Fibroblast of lung (primary cell): Measurements from ENCODE around the gene IL11RA. TPM values are rescaled to one million over a fixed set of nuclear protein-coding genes. Genes with fewer than 3 reads are reported as not detected.

Experiments
- DNase-seq, 2 donors: peaks; one replicate each; pipeline versions ENCODE4 v3.0.0 to v3.0.0-alpha.2; 2010; ENCODE audit warnings: low read depth in 2 of 2
- H2AFZ ChIP-seq: 2 replicates; pipeline ENCODE4 v1.5.1; 2012; ENCODE audit warnings: low read length, control low read depth, inconsistent platforms
- H3K27ac ChIP-seq: 2 replicates; pipeline ENCODE4 v1.5.1; 2011; ENCODE audit warnings: low read length, control low read depth; ENCODE audit not compliant: insufficient read depth
- H3K27me3 ChIP-seq: 2 replicates; pipeline ENCODE4 v1.5.1; 2011; ENCODE audit warnings: mild to moderate bottlenecking, low read length; ENCODE audit not compliant: control insufficient read depth, insufficient read depth
- H3K36me3 ChIP-seq: 2 replicates; pipeline ENCODE4 v1.5.1; 2011; ENCODE audit warnings: low read length; ENCODE audit not compliant: control insufficient read depth, insufficient read depth
- H3K4me1 ChIP-seq: 2 replicates; pipeline ENCODE4 v1.5.1; 2011; ENCODE audit warnings: low read length; ENCODE audit not compliant: control insufficient read depth, insufficient read depth; ENCODE audit errors: extremely low read depth
- H3K4me2 ChIP-seq: 2 replicates; pipeline ENCODE4 v1.5.1; 2011; ENCODE audit warnings: low read length, control low read depth; ENCODE audit not compliant: insufficient read depth; ENCODE audit errors: extremely low read depth
- H3K4me3 ChIP-seq, 4 experiments: fragments of 200-600 bp in 1 of 4; sonication (generic) in 1 of 4; replicated peaks in 1 of 4; 2 replicates each; pipeline ENCODE4 v1.5.1; 2011 to 2016; ENCODE audit warnings: low read length in 4 of 4, low read depth in 3 of 4, mild to moderate bottlenecking in 3 of 4, control low read depth in 2 of 4, inconsistent platforms in 1 of 4, mixed read lengths in 1 of 4; ENCODE audit not compliant: insufficient read depth in 1 of 4; ENCODE audit errors: control extremely low read depth in 1 of 4
- H3K79me2 ChIP-seq: 2 replicates; pipeline ENCODE4 v1.5.1; 2012; ENCODE audit warnings: mild to moderate bottlenecking, low read length, inconsistent platforms; ENCODE audit not compliant: control insufficient read depth, insufficient read depth
- H3K9ac ChIP-seq: 2 replicates; pipeline ENCODE4 v1.5.1; 2011; ENCODE audit warnings: mild to moderate bottlenecking, low read length, control low read depth; ENCODE audit not compliant: insufficient read depth
- H3K9me3 ChIP-seq: 2 replicates; pipeline ENCODE4 v1.5.1; 2012; ENCODE audit warnings: low read depth, low read length; ENCODE audit not compliant: control insufficient read depth, insufficient read depth
- H4K20me1 ChIP-seq: 2 replicates; pipeline ENCODE4 v1.5.1; 2011; ENCODE audit warnings: low read length; ENCODE audit not compliant: control insufficient read depth, insufficient read depth; ENCODE audit errors: extremely low read depth
- CTCF ChIP-seq, 2 donors: IDR thresholded peaks in 1 of 2; conservative IDR thresholded peaks in 1 of 2; 1 replicate in 1 of 2; 2 replicates in 1 of 2; pipeline ENCODE4 v1.5.1; 2011 to 2012; ENCODE audit warnings: low read length in 2 of 2, control low read depth in 1 of 2, inconsistent platforms in 1 of 2, low read depth in 1 of 2, mild to moderate bottlenecking in 1 of 2
- EZH2 ChIP-seq: IDR thresholded peaks from 2 replicates; pipeline ENCODE4 v1.5.1; 2012; ENCODE audit warnings: low read length, control low read depth, mild to moderate bottlenecking; ENCODE audit errors: missing control alignments
- polyA plus RNA-seq, 2 donors: library from polyadenylated mRNA; depleted of rRNA in 1 of 2; stranded (reverse) in 1 of 2; unstranded in 1 of 2; fragments of >200 nt; gene quantifications; 2 replicates each; pipeline ENCODE4 v1.2.1, GENCODE V29; 2011 to 2012; ENCODE audit warnings: missing spikeins in 1 of 2
- total RNA-seq: library from RNA; depleted of rRNA; stranded (reverse); fragments of >200 nt; gene quantifications from 2 replicates; pipeline ENCODE4 v1.2.1, GENCODE V29; 2014

The IL11RA gene
- total and polyA plus RNA-seq, 2 donors (not counting 1 experiment from before 2014, with no cell fraction given) = 5.0 to 6.9 TPM

GRCh38 chr9:34671307-34671706 lies 19.3 kb downstream of the IL11RA start:
- no peak overlapping the region for H3K9ac ChIP-seq
- no peak overlapping the region for H2AFZ ChIP-seq
- peaks cover 3% of the 10 kb centered on the region for H3K36me3 ChIP-seq
- no peaks in the 10 kb centered on the region for H4K20me1 ChIP-seq
- H3K4me3 ChIP-seq = no peak overlapping the region
- no peak overlapping the region for H3K27ac ChIP-seq
- peaks cover 2% of the 10 kb centered on the region for H3K4me1 ChIP-seq
- TF ChIP-seq CTCF (conservative IDR thresholded peaks at IDR 0.05 in 1 of 2, IDR thresholded peaks at IDR 0.05 in 1 of 2; ENCODE audit: low read depth in 1 of 2, low read length in 2 of 2) (no peak), EZH2 (no peak)
- H3K79me2 ChIP-seq = peaks cover 14% of the 10 kb centered on the region
- H3K27me3 ChIP-seq = no peaks in the 10 kb centered on the region
- no peak overlapping the region for H3K4me2 ChIP-seq
- no peaks in the 10 kb centered on the region for H3K9me3 ChIP-seq
- no peak for DNase-seq

GRCh38 chr9:34674440-34674839 lies 22.5 kb downstream of the IL11RA start:
- TF ChIP-seq EZH2 (no peak), CTCF (conservative IDR thresholded peaks at IDR 0.05 in 1 of 2, IDR thresholded peaks at IDR 0.05 in 1 of 2; ENCODE audit: low read depth in 1 of 2, low read length in 2 of 2) (no peak)
- no peak for DNase-seq
- H3K9me3 ChIP-seq = no peaks in the 10 kb centered on the region
- no peaks in the 10 kb centered on the region for H3K27me3 ChIP-seq
- H3K36me3 ChIP-seq = no peaks in the 10 kb centered on the region
- H2AFZ ChIP-seq = no peak overlapping the region
- no peak overlapping the region for H3K9ac ChIP-seq
- no peak overlapping the region for H3K4me3 ChIP-seq
- no peaks in the 10 kb centered on the region for H3K79me2 ChIP-seq
- no peaks in the 10 kb centered on the region for H3K4me1 ChIP-seq
- no peak overlapping the region for H3K27ac ChIP-seq
- no peak overlapping the region for H3K4me2 ChIP-seq
- no peaks in the 10 kb centered on the region for H4K20me1 ChIP-seq

GRCh38 chr9:34675048-34675714 lies 23.2 kb downstream of the IL11RA start:
- no peaks in the 10 kb centered on the region for H4K20me1 ChIP-seq
- no peak overlapping the region for H3K4me2 ChIP-seq
- H3K4me3 ChIP-seq = no peak overlapping the region
- no peaks in the 10 kb centered on the region for H3K36me3 ChIP-seq
- H2AFZ ChIP-seq = no peak overlapping the region
- H3K27ac ChIP-seq = no peak overlapping the region
- DNase-seq = peak; percentile 42 to 64
- H3K9ac ChIP-seq = no peak overlapping the region
- H3K79me2 ChIP-seq = no peaks in the 10 kb centered on the region
- H3K9me3 ChIP-seq = no peaks in the 10 kb centered on the region
- H3K4me1 ChIP-seq = no peaks in the 10 kb centered on the region
- no peaks in the 10 kb centered on the region for H3K27me3 ChIP-seq
- TF ChIP-seq CTCF (conservative IDR thresholded peaks at IDR 0.05 in 1 of 2, IDR thresholded peaks at IDR 0.05 in 1 of 2; ENCODE audit: low read depth in 1 of 2, low read length in 2 of 2) (peak; percentile 79 to 84), EZH2 (no peak)
